Esophagus muscularis mucosa (tissue), 4 donors: ENCODE measurements around the gene MS4A10. TPM values are rescaled to one million over a fixed set of nuclear protein-coding genes. Genes with fewer than 3 reads are reported as not detected.

Experiments
- DNase-seq: peaks from one replicate; pipeline ENCODE4 v3.0.0-alpha.2; 2017; ENCODE audit errors: extremely low spot score
- H3K27ac ChIP-seq, 4 donors: fragments of 200-600 bp; sonication (generic); replicated peaks in 1 of 4; 1 replicate in 3 of 4; 2 replicates in 1 of 4; pipeline ENCODE4 v1.5.1; 2016 to 2019; ENCODE audit warnings: mild to moderate bottlenecking in 1 of 4
- H3K27me3 ChIP-seq, 4 donors: fragments of 200-600 bp; sonication (generic); one replicate each; pipeline versions ENCODE4 v1.5.1 to v1.6.0; 2016 to 2019
- H3K36me3 ChIP-seq, 4 donors: fragments of 200-600 bp; sonication (generic); one replicate each; pipeline ENCODE4 v1.5.1; 2016 to 2019
- H3K4me1 ChIP-seq, 4 donors: fragments of 200-600 bp; sonication (generic); one replicate each; pipeline ENCODE4 v1.5.1; 2016 to 2019
- H3K4me3 ChIP-seq, 4 donors: fragments of 200-600 bp; sonication (generic); 1 replicate in 2 of 4; 2 replicates in 2 of 4; pipeline ENCODE4 v1.5.1; 2016 to 2019; ENCODE audit warnings: mild to moderate bottlenecking in 4 of 4, moderate library complexity in 1 of 4
- H3K9me3 ChIP-seq, 4 donors: fragments of 200-600 bp; sonication (generic); 1 replicate in 3 of 4; 2 replicates in 1 of 4; pipeline ENCODE4 v1.5.1; 2016 to 2019
- CTCF ChIP-seq, 3 experiments: fragments of 200-600 bp in 2 of 3; fragments of 450-650 bp in 1 of 3; sonication (generic) in 2 of 3; IDR thresholded peaks; one replicate each; pipeline ENCODE4 v1.5.1; 2017 to 2019; ENCODE audit warnings: antibody characterized with exemption in 3 of 3, mild to moderate bottlenecking in 2 of 3, moderate library complexity in 1 of 3
- EP300 ChIP-seq: sonication (generic); formaldehyde crosslinking; IDR thresholded peaks from one replicate; pipeline ENCODE4 v1.6.1; 2017; ENCODE audit warnings: antibody characterized with exemption
- POLR2A ChIP-seq: fragments of 450-650 bp; IDR thresholded peaks from one replicate; pipeline ENCODE4 v1.6.1; 2017; ENCODE audit warnings: antibody characterized with exemption, moderate library complexity, mild to moderate bottlenecking, low read depth
- POLR2AphosphoS5 ChIP-seq, 2 donors: sonication (generic); formaldehyde crosslinking; IDR thresholded peaks; one replicate each; pipeline ENCODE4 v1.6.1; 2017; ENCODE audit warnings: antibody characterized with exemption in 2 of 2
- WGBS: methylation state at CpG from one replicate; pipeline ENCODE4 v1.1.5; 2018; 5-methylcytosine and 5-hydroxymethylcytosine counted together
- intact Hi-C: fragments of 100-400 bp; cut with DNase I; formaldehyde crosslinking; loops from one replicate; pipeline ENCODE4 v1.15.1; 2023
- total RNA-seq, 4 donors: library from RNA; depleted of rRNA; stranded (reverse); fragments of >200 nt; gene quantifications; one replicate each; pipeline versions ENCODE4 v1.1.0 to v1.2.1, GENCODE V29; 2016

MS4A10 gene
- total RNA-seq, 4 donors from 2014 or later, result not detected

- no peak for DNase-seq
- Histone ChIP-seq H3K4me1 (peaks cover 13 to 19% (median 15%) of the 10 kb centered on the region in 4 donors), H3K36me3 (no peaks in the 10 kb centered on the region), H3K4me3 (no peak overlapping the region), H3K27me3 (peaks cover 0 to 6% (median 0%) of the 10 kb centered on the region in 4 donors), H3K9me3 (no peaks in the 10 kb centered on the region), H3K27ac (no peak overlapping the region)
- TF ChIP-seq POLR2AphosphoS5 (IDR thresholded peaks at IDR 0.05) (no peak), CTCF (IDR thresholded peaks at IDR 0.05) (no peak), EP300 (no peak), POLR2A (no peak)
- WGBS, result 82% methylated on average over 13 of the region's 13 CpGs
- intact Hi-C loops, result no loop called here
Observed at GRCh38 chr11:60774726-60775125, 10.4 kb upstream of the MS4A10 start.

- Histone ChIP-seq H3K27me3 (peaks cover 0 to 3% (median 0%) of the 10 kb centered on the region in 4 donors), H3K36me3 (no peaks in the 10 kb centered on the region), H3K9me3 (no peaks in the 10 kb centered on the region), H3K4me3 (no peak overlapping the region), H3K27ac (no peak overlapping the region), H3K4me1 (peaks cover 13 to 19% (median 15%) of the 10 kb centered on the region in 4 donors)
- TF ChIP-seq POLR2A (no peak), CTCF (IDR thresholded peaks at IDR 0.05) (peak; percentile 86 to 95 (median 87)), POLR2AphosphoS5 (IDR thresholded peaks at IDR 0.05) (no peak), EP300 (no peak)
- peak; percentile 95 for DNase-seq
- 11% methylated on average over 15 of the region's 15 CpGs for whole genome bisulfite sequencing
- intact Hi-C loops, result no loop called here
Observed at GRCh38 chr11:60775420-60775961, 9.6 kb upstream of the MS4A10 start.

GRCh38 chr11:60776167-60776566, 9.0 kb upstream of the MS4A10 start:
- Histone ChIP-seq H3K27me3 (peaks cover 0 to under 1% (median 0%) of the 10 kb centered on the region in 4 donors), H3K4me3 (no peak overlapping the region), H3K36me3 (no peaks in the 10 kb centered on the region), H3K9me3 (no peaks in the 10 kb centered on the region), H3K27ac (no peak overlapping the region), H3K4me1 (peaks cover 13 to 19% (median 15%) of the 10 kb centered on the region in 4 donors)
- TF ChIP-seq POLR2AphosphoS5 (IDR thresholded peaks at IDR 0.05) (no peak), CTCF (IDR thresholded peaks at IDR 0.05) (no peak), EP300 (no peak), POLR2A (no peak)
- no peak for DNase-seq
- 89% methylated on average over 1 of the region's 4 CpGs for WGBS
- intact Hi-C loops, result no loop called here

- Histone ChIP-seq H3K4me1 (peaks cover 13 to 19% (median 15%) of the 10 kb centered on the region in 4 donors), H3K4me3 (no peak overlapping the region), H3K27ac (no peak overlapping the region), H3K9me3 (no peaks in the 10 kb centered on the region), H3K36me3 (no peaks in the 10 kb centered on the region), H3K27me3 (no peaks in the 10 kb centered on the region)
- WGBS, result 58% methylated on average over 4 of the region's 4 CpGs
- no peak for DNase-seq
- intact Hi-C loops, result no loop called here
- TF ChIP-seq POLR2AphosphoS5 (IDR thresholded peaks at IDR 0.05) (no peak), CTCF (IDR thresholded peaks at IDR 0.05) (no peak), EP300 (no peak), POLR2A (no peak)
Observed at GRCh38 chr11:60777106-60777505, 8.0 kb upstream of the MS4A10 start.

GRCh38 chr11:60777572-60777971, 7.6 kb upstream of the MS4A10 start:
- no peaks in the 10 kb centered on the region for H3K9me3 ChIP-seq
- no peak overlapping the region for H3K27ac ChIP-seq
- 62% methylated on average over 2 of the region's 2 CpGs for WGBS
- no peaks in the 10 kb centered on the region for H3K27me3 ChIP-seq
- H3K36me3 ChIP-seq, result no peaks in the 10 kb centered on the region
- no peak for DNase-seq
- no peak overlapping the region for H3K4me3 ChIP-seq
- intact Hi-C loops, result no loop called here
- TF ChIP-seq EP300, result no peak
- peaks cover 13 to 19% (median 15%) of the 10 kb centered on the region in 4 donors for H3K4me1 ChIP-seq
